Panc1 (cell line): ENCODE results near the gene TENM3. TPM values are rescaled to one million over a fixed set of nuclear protein-coding genes. Genes with fewer than 3 reads are reported as not detected.

Source experiments
- ATAC-seq: fragments of 200-7000 bp; cut with Tn5 transposase; 2 replicates; pipeline ENCODE4 v1.9.1; 2020; ENCODE audit warnings: mild to moderate bottlenecking, moderate library complexity
- BruUV-seq: library from RNA; stranded (reverse); fragments of 400-500 nt; replicated peaks from 2 replicates; lab custom pipeline; 2021; lab: Mats Ljungman, UMichigan
- CTCF ChIA-PET: fragments of 300-600 bp; sonication (Branson Sonifier 250); formaldehyde crosslinking; loops from one replicate; lab custom pipeline; 2022; ENCODE audit warnings: antibody characterized with exemption; lab: Charles Lee
- POLR2A ChIA-PET: fragments of 300-600 bp; sonication (Branson Sonifier 250); formaldehyde crosslinking; loops from one replicate; lab custom pipeline; 2022; ENCODE audit warnings: antibody characterized with exemption; lab: Charles Lee
- DNase-seq: peaks from one replicate; pipeline ENCODE4 v3.0.0-alpha.2; 2010; ENCODE audit warnings: low read depth, low spot score
- H3K27ac ChIP-seq: 2 replicates; pipeline ENCODE4 v1.5.1; 2011; ENCODE audit warnings: mild to moderate bottlenecking, low read length, inconsistent platforms
- H3K27me3 ChIP-seq: fragments of 200-500 bp; sonication (Bioruptor generic); 2 replicates; pipeline ENCODE4 v1.6.0; 2014; ENCODE audit warnings: low read length, inconsistent platforms; ENCODE audit not compliant: control insufficient read depth, insufficient read depth
- H3K36me3 ChIP-seq: fragments of 200-500 bp; sonication (Bioruptor generic); 2 replicates; pipeline ENCODE4 v1.5.1; 2014; ENCODE audit warnings: inconsistent platforms, mild to moderate bottlenecking, low read length, moderate library complexity; ENCODE audit not compliant: control insufficient read depth, insufficient read depth
- H3K4me1 ChIP-seq: 2 replicates; pipeline ENCODE4 v1.5.1; 2011; ENCODE audit warnings: inconsistent platforms, mild to moderate bottlenecking, low read length, moderate library complexity; ENCODE audit not compliant: control insufficient read depth, insufficient read depth
- H3K4me3 ChIP-seq, 2 experiments: 2 replicates each; pipeline ENCODE4 v1.5.1; 2011 to 2012; ENCODE audit warnings: low read depth in 2 of 2, low read length in 2 of 2, mild to moderate bottlenecking in 2 of 2, inconsistent platforms in 1 of 2, moderate library complexity in 1 of 2
- H3K9me3 ChIP-seq: fragments of 200-500 bp; sonication (Bioruptor generic); 2 replicates; pipeline ENCODE4 v1.5.1; 2014; ENCODE audit warnings: low read depth, mild to moderate bottlenecking, inconsistent platforms, low read length, moderate library complexity; ENCODE audit not compliant: control insufficient read depth, insufficient read depth
- POLR2AphosphoS5 ChIP-seq: IDR thresholded peaks from 2 replicates; pipeline ENCODE4 v1.6.1; 2012; ENCODE audit warnings: mild to moderate bottlenecking, low read depth, low read length, moderate library complexity
- SIN3A ChIP-seq: IDR thresholded peaks from 2 replicates; pipeline ENCODE4 v1.6.1; 2012; ENCODE audit warnings: low read depth, mild to moderate bottlenecking, low read length, moderate library complexity, borderline replicate concordance; ENCODE audit not compliant: insufficient read depth
- TCF7L2 ChIP-seq: IDR thresholded peaks from 2 replicates; pipeline ENCODE4 v1.6.1; 2011; ENCODE audit warnings: mild to moderate bottlenecking, low read depth, low read length, inconsistent platforms
- in situ Hi-C: cut with HindIII; loops from 2 replicates; pipeline ENCODE4 v1.10.0; 2016; ENCODE audit warnings: low sequenced_read_pairs, low pct_unique_long_range_greater_than_20kb
- intact Hi-C: fragments of 100-400 bp; cut with micrococcal nuclease; formaldehyde crosslinking; loops from one replicate; pipeline ENCODE4 v1.10.0; 2022; ENCODE audit not compliant: unreplicated experiment
- total RNA-seq: library from RNA; stranded (reverse); gene quantifications from one replicate; pipeline ENCODE4 v1.2.1, GENCODE V29; 2021; ENCODE audit not compliant: unreplicated experiment
- TF ChIP-seq, protein P1 (sequence below): fragments of 450-650 bp; IDR thresholded peaks from 2 replicates; pipeline ENCODE4 v1.5.1; 2017; ENCODE audit warnings: mild to moderate bottlenecking
- TF ChIP-seq, protein P2 (sequence below), 2 experiments: IDR thresholded peaks; 2 replicates each; pipeline ENCODE4 v1.6.1; 2011 to 2012; ENCODE audit warnings: low read depth in 2 of 2, control low read depth in 1 of 2, low read length in 1 of 2, mild to moderate bottlenecking in 1 of 2, moderate library complexity in 1 of 2; ENCODE audit not compliant: insufficient read depth in 1 of 2

TENM3 gene
- total RNA-seq, 1 experiment from 2014 or later, result 0.95 TPM

DNA sequence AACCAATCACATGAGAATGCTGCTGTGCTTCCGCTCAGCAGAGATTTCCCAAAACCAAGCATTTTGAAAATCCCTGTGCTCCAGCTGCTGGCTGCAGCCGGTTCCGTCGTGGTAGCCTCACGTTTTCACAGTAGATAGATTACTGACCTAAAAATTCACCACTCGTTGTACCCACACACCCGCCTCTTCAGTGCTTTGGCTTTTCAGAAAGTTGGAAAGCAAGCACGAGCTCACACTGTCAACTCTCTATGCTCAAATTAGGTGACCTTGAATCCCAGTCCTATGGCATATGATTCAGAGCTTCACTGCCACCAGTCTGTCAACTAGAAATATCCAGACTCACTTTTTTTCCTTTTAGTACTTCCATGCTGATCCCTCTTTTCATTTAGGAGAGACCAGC is 505.1 kb downstream of the TENM3 start:
- Histone ChIP-seq H3K4me3 (no peak overlapping the region), H3K4me1 (no peaks in the 10 kb centered on the region), H3K27ac (no peak overlapping the region), H3K36me3 (no peaks in the 10 kb centered on the region), H3K9me3 (no peaks in the 10 kb centered on the region), H3K27me3 (no peaks in the 10 kb centered on the region)
- no TSS peak for BruUV-seq
- ChIA-PET CTCF (no interaction called here), POLR2A (no interaction called here)
- intact Hi-C loops, result no loop called here
- ATAC-seq (no peak), DNase-seq (no peak)
- TF ChIP-seq, protein P1, sequence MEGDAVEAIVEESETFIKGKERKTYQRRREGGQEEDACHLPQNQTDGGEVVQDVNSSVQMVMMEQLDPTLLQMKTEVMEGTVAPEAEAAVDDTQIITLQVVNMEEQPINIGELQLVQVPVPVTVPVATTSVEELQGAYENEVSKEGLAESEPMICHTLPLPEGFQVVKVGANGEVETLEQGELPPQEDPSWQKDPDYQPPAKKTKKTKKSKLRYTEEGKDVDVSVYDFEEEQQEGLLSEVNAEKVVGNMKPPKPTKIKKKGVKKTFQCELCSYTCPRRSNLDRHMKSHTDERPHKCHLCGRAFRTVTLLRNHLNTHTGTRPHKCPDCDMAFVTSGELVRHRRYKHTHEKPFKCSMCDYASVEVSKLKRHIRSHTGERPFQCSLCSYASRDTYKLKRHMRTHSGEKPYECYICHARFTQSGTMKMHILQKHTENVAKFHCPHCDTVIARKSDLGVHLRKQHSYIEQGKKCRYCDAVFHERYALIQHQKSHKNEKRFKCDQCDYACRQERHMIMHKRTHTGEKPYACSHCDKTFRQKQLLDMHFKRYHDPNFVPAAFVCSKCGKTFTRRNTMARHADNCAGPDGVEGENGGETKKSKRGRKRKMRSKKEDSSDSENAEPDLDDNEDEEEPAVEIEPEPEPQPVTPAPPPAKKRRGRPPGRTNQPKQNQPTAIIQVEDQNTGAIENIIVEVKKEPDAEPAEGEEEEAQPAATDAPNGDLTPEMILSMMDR, result no peak
- no peak for TF ChIP-seq TCF7L2
- TF ChIP-seq SIN3A, result no peak
- no peak for TF ChIP-seq POLR2AphosphoS5
- TF ChIP-seq, protein P2, sequence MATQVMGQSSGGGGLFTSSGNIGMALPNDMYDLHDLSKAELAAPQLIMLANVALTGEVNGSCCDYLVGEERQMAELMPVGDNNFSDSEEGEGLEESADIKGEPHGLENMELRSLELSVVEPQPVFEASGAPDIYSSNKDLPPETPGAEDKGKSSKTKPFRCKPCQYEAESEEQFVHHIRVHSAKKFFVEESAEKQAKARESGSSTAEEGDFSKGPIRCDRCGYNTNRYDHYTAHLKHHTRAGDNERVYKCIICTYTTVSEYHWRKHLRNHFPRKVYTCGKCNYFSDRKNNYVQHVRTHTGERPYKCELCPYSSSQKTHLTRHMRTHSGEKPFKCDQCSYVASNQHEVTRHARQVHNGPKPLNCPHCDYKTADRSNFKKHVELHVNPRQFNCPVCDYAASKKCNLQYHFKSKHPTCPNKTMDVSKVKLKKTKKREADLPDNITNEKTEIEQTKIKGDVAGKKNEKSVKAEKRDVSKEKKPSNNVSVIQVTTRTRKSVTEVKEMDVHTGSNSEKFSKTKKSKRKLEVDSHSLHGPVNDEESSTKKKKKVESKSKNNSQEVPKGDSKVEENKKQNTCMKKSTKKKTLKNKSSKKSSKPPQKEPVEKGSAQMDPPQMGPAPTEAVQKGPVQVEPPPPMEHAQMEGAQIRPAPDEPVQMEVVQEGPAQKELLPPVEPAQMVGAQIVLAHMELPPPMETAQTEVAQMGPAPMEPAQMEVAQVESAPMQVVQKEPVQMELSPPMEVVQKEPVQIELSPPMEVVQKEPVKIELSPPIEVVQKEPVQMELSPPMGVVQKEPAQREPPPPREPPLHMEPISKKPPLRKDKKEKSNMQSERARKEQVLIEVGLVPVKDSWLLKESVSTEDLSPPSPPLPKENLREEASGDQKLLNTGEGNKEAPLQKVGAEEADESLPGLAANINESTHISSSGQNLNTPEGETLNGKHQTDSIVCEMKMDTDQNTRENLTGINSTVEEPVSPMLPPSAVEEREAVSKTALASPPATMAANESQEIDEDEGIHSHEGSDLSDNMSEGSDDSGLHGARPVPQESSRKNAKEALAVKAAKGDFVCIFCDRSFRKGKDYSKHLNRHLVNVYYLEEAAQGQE (IDR thresholded peaks at IDR 0.05; ENCODE audit: insufficient read depth in 1 of 2, low read depth in 2 of 2, low read length in 1 of 2), result no peak
- in situ Hi-C loops, result no loop called here

DNA sequence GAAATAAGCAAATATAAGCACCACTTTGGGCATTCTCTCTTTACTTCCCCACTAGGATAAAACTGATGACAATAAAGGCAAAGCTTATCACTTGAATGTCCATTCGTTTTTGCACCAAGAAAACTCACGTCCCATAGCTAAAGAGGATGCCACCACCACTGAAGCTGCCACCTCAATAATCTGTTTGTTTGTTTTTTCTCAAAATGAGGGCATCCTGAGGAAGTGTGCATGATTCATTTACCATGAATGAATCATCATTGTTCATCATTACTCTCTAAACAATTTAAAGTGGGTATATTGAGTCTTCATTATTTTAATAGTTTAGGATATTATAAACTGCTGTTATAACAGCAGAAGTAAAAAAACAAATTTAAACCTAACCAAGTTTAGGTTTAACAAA is 505.7 kb downstream of the TENM3 start:
- in situ Hi-C loops (no loop called here), intact Hi-C loops (no loop called here)
- no peak for ATAC-seq
- POLR2A ChIA-PET, result no interaction called here
- no peaks in the 10 kb centered on the region for H3K27me3 ChIP-seq
- H3K27ac ChIP-seq, result no peak overlapping the region
- peak; percentile 12 for DNase-seq
- CTCF ChIA-PET, result no interaction called here
- no TSS peak for BruUV-seq
- H3K36me3 ChIP-seq, result no peaks in the 10 kb centered on the region
- no peaks in the 10 kb centered on the region for H3K4me1 ChIP-seq
- no peak overlapping the region for H3K4me3 ChIP-seq
- no peak for TF ChIP-seq SIN3A
- TF ChIP-seq TCF7L2, result no peak
- TF ChIP-seq, protein P2 (IDR thresholded peaks at IDR 0.05; ENCODE audit: insufficient read depth in 1 of 2, low read depth in 2 of 2, low read length in 1 of 2), result no peak
- no peaks in the 10 kb centered on the region for H3K9me3 ChIP-seq
